NB4 (cell line): ENCODE results near the gene ACSL5.

Source experiments
- DNase-seq: peaks from one replicate; pipeline ENCODE4 v3.0.0; 2010; ENCODE audit warnings: low read depth
- H3K4me3 ChIP-seq: one replicate; pipeline ENCODE4 v1.5.1; 2011; ENCODE audit warnings: mild to moderate bottlenecking, low read depth, low read length, moderate library complexity
- CTCF ChIP-seq: IDR thresholded peaks from one replicate; pipeline ENCODE4 v1.5.1; 2012; ENCODE audit warnings: low read depth, low read length
- MAX ChIP-seq: IDR thresholded peaks from 2 replicates; pipeline ENCODE4 v1.6.1; 2011; ENCODE audit warnings: low read depth, low read length
- MYC ChIP-seq: IDR thresholded peaks from 2 replicates; pipeline ENCODE4 v1.6.1; 2011; ENCODE audit warnings: low read depth, low read length
- POLR2A ChIP-seq: IDR thresholded peaks from 2 replicates; pipeline ENCODE4 v1.6.1; 2011; ENCODE audit warnings: mild to moderate bottlenecking; ENCODE audit not compliant: insufficient read length; ENCODE audit errors: extremely low read depth

The ACSL5 gene

GRCh38 chr10:112467541-112468075, 93.7 kb downstream of the ACSL5 start:
- DNase-seq: no peak
- TF ChIP-seq CTCF (no peak), POLR2A (no peak), MYC (no peak), MAX (no peak)
- H3K4me3 ChIP-seq: no peak overlapping the region

- DNase-seq: peak; percentile 70
- TF ChIP-seq CTCF (peak; percentile 42), MYC (no peak)
- H3K4me3 ChIP-seq: no peak overlapping the region
These were observed 98.1 kb downstream of the ACSL5 start for GRCh38 chr10:112471878-112472487.

GRCh38 chr10:112475575-112476218, 101.8 kb downstream of the ACSL5 start:
- no peak for DNase-seq
- H3K4me3 ChIP-seq: no peak overlapping the region
- peak; percentile 21 for TF ChIP-seq CTCF
- no peak for TF ChIP-seq MYC
